Measurements from ENCODE around the gene SV2B.

SV2B gene

DNA sequence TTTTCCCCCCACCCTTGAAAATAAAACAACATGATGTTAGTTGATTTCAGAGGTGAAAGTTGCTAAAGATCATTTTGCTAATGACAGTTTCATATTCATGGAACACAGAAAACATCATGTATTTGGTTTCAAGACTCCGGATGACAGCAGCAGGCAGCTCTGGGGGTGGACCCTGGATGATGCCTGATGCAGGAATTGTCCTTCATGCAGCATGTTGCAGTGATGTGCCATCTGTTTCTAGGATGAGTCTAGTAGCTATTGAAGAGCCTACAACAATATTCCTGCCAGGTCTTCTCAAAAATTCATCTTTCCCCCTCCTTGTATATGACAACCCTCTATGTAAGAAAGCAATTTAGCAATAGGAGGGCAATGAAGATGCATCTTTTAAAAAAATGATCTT lies 108.3 kb downstream of the SV2B start:
- Histone ChIP-seq H3K36me3 (no peaks in the 10 kb centered on the region), H3K27ac (no peak overlapping the region), H3K27me3 (ENCODE audit: insufficient read depth, low read depth, severe bottlenecking) (no peaks in the 10 kb centered on the region), H3K9me3 (ENCODE audit: severe bottlenecking) (no peaks in the 10 kb centered on the region), H3K4me3 (ENCODE audit: low read depth, low read length) (no peak overlapping the region)
- TF ChIP-seq, protein P1, sequence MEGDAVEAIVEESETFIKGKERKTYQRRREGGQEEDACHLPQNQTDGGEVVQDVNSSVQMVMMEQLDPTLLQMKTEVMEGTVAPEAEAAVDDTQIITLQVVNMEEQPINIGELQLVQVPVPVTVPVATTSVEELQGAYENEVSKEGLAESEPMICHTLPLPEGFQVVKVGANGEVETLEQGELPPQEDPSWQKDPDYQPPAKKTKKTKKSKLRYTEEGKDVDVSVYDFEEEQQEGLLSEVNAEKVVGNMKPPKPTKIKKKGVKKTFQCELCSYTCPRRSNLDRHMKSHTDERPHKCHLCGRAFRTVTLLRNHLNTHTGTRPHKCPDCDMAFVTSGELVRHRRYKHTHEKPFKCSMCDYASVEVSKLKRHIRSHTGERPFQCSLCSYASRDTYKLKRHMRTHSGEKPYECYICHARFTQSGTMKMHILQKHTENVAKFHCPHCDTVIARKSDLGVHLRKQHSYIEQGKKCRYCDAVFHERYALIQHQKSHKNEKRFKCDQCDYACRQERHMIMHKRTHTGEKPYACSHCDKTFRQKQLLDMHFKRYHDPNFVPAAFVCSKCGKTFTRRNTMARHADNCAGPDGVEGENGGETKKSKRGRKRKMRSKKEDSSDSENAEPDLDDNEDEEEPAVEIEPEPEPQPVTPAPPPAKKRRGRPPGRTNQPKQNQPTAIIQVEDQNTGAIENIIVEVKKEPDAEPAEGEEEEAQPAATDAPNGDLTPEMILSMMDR (IDR thresholded peaks at IDR 0.05; ENCODE audit: low read depth, low read length), result no peak
- no peak for DNase-seq

DNA sequence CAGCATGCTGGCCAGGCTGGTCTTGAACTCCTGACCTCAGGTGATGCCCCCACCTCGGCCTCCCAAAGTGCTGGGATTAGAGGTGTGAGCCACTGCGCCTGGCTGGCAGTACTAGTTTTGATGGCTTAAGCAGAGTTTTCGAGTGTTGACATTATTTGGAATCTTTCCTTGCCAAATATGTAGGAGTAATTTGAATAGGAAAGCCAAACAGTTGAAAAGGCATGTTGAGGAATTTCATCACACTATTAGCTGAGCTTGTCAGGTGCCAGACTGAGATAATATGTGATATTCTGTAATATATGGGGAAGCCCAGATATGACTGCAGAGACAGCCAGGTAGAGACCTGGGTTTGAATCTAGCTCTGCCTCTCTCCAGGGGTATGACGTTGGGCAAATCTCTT lies 109.3 kb downstream of the SV2B start:
- DNase-seq, result no peak
- no peaks in the 10 kb centered on the region for H3K27me3 ChIP-seq (ENCODE audit: insufficient read depth, low read depth, severe bottlenecking)
- H3K27ac ChIP-seq, result no peak overlapping the region
- no peaks in the 10 kb centered on the region for H3K36me3 ChIP-seq
- TF ChIP-seq, protein P1 (IDR thresholded peaks at IDR 0.05; ENCODE audit: low read depth, low read length), result no peak
- no peak overlapping the region for H3K4me3 ChIP-seq (ENCODE audit: low read depth, low read length)
- H3K9me3 ChIP-seq (ENCODE audit: severe bottlenecking), result peaks cover 4% of the 10 kb centered on the region

DNA sequence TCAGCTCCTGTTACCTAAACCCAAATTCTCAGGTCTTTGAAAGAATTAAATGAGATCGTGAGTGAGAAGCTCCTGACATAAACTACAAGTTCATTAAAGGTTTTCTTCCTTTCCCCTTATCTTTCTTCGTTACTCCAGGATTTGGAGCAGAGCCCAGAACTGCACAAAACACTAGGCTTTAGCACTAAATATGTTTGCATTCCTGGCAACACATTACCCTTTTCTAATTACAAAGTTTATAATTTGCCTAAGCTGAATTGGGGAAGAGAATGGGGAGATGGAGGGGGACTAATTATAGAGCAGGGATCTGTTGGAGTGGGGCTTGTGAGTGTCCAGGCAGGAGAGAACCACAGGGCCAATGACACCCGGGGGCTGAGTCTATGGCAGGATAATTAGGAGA lies 109.7 kb downstream of the SV2B start:
- DNase-seq, result no peak
- Histone ChIP-seq H3K36me3 (no peaks in the 10 kb centered on the region), H3K9me3 (ENCODE audit: severe bottlenecking) (peaks cover 6% of the 10 kb centered on the region), H3K27ac (no peak overlapping the region), H3K4me3 (ENCODE audit: low read depth, low read length) (no peak overlapping the region), H3K27me3 (ENCODE audit: insufficient read depth, low read depth, severe bottlenecking) (no peaks in the 10 kb centered on the region)
- TF ChIP-seq, protein P1 (IDR thresholded peaks at IDR 0.05; ENCODE audit: low read depth, low read length), result no peak

DNA sequence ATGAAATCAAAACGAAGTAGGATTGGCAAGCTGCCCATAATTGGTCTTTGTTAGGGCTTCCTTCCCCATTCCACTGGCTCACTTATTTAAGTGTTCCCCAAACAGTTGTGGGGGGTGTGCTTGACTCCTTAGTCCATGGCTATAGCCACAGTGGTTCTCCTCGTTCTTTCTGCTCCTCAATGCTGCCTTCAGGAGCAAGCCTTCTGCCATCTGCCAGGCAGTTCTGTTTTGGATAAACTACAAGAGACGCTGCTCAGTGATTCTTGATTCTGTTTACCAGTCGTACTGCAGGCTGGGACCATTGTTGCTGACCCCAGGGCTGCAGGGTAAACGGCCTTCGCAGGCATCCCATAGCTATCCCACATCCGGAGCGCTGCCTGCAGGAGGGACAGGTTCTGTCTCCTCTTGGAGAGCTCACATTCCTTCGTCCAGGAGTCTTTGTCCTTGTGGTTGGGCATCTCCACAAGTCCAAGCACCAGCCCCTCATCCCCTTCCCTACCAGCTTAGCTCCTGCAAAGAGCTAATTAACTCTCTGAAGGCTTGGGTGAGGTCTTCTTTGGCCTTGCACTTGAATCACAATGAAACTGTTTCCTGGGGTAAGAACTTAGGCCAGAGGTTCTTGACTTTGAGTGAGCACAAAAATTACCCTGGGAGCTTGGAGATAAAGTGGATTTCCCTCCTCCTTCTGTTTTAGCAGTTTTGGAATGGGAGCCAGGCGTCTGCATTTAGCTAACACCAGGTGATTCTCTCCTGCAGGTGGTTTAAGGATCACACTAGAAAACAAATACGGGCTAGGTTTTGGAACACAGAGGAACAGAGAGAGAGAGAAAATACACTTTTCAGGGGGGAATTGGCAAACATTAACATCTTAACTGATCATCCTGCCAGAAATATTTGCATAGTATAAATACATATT lies 114.9 kb downstream of the SV2B start:
- H3K9me3 ChIP-seq (ENCODE audit: severe bottlenecking), result peaks cover 6% of the 10 kb centered on the region
- no peaks in the 10 kb centered on the region for H3K27me3 ChIP-seq (ENCODE audit: insufficient read depth, low read depth, severe bottlenecking)
- H3K27ac ChIP-seq, result no peak overlapping the region
- TF ChIP-seq, protein P1 (IDR thresholded peaks at IDR 0.05; ENCODE audit: low read depth, low read length), result no peak
- DNase-seq, result no peak
- H3K4me3 ChIP-seq (ENCODE audit: low read depth, low read length), result no peak overlapping the region
- no peaks in the 10 kb centered on the region for H3K36me3 ChIP-seq

DNA sequence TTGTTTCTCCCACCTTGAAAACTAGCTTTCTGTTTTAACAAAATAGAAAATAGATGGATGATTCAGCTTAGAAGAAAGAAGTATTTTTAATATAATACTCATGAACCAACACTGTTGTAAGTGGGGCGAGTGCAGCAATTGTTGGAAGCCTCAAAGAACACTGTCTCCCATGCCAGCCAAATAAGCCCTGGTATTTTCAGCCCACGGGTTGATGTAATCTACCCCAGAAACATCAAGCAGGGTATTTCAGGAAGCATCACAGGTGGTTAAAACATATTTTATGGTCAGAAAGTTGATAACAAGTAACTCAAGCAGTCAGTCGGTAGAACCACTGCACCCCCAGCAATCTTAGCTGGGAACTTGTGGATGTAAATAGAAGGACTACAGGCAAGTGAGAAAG lies 115.9 kb downstream of the SV2B start:
- TF ChIP-seq, protein P1 (IDR thresholded peaks at IDR 0.05; ENCODE audit: low read depth, low read length), result no peak
- Histone ChIP-seq H3K4me3 (ENCODE audit: low read depth, low read length) (no peak overlapping the region), H3K9me3 (ENCODE audit: severe bottlenecking) (peaks cover 6% of the 10 kb centered on the region), H3K27ac (no peak overlapping the region), H3K36me3 (no peaks in the 10 kb centered on the region), H3K27me3 (ENCODE audit: insufficient read depth, low read depth, severe bottlenecking) (no peaks in the 10 kb centered on the region)
- no peak for DNase-seq

Data from WERI-Rb-1 (cell line).